Trophoblast cell (in vitro differentiated cells and primary cell): ENCODE results near the gene CLMN.

Experiments
- DNase-seq, 2 donors: peaks; one replicate each; pipeline ENCODE4 v3.0.0-alpha.2; 2016
- H2AFZ ChIP-seq: 2 replicates; pipeline ENCODE4 v1.6.1; 2013; ENCODE audit warnings: low read length, moderate library complexity, mild to moderate bottlenecking; ENCODE audit not compliant: insufficient read depth, poor library complexity
- H2AK5ac ChIP-seq: 2 replicates; pipeline ENCODE4 v1.6.1; 2013; ENCODE audit warnings: mild to moderate bottlenecking, low read length
- H2BK120ac ChIP-seq: 2 replicates; pipeline ENCODE4 v1.6.1; 2013; ENCODE audit warnings: low read length, mild to moderate bottlenecking, moderate library complexity; ENCODE audit not compliant: insufficient read depth, poor library complexity
- H2BK12ac ChIP-seq: 2 replicates; pipeline ENCODE4 v1.6.1; 2013; ENCODE audit warnings: mild to moderate bottlenecking, low read length, moderate library complexity
- H2BK5ac ChIP-seq: 2 replicates; pipeline ENCODE4 v1.6.1; 2013; ENCODE audit warnings: low read length, low read depth, moderate library complexity, mild to moderate bottlenecking; ENCODE audit not compliant: poor library complexity
- H3K14ac ChIP-seq: 2 replicates; pipeline ENCODE4 v1.6.1; 2013; ENCODE audit warnings: mild to moderate bottlenecking, low read length
- H3K18ac ChIP-seq: 2 replicates; pipeline ENCODE4 v1.6.1; 2013; ENCODE audit warnings: mild to moderate bottlenecking, low read length
- H3K23ac ChIP-seq: 2 replicates; pipeline ENCODE4 v1.6.1; 2013; ENCODE audit warnings: low read length
- H3K27ac ChIP-seq: 2 replicates; pipeline ENCODE4 v1.5.1; 2013; ENCODE audit warnings: low read depth, mild to moderate bottlenecking, inconsistent platforms, low read length, moderate library complexity
- H3K27me3 ChIP-seq: 2 replicates; pipeline ENCODE4 v1.6.1; 2013; ENCODE audit warnings: inconsistent platforms, mild to moderate bottlenecking, low read length, moderate library complexity; ENCODE audit not compliant: insufficient read depth
- H3K36me3 ChIP-seq, 2 experiments: 1 replicate in 1 of 2; 2 replicates in 1 of 2; pipeline ENCODE4 v1.6.1; 2013; ENCODE audit warnings: low read length in 2 of 2, mild to moderate bottlenecking in 2 of 2, moderate library complexity in 1 of 2; ENCODE audit not compliant: insufficient read depth in 2 of 2, control insufficient read depth in 1 of 2
- H3K4ac ChIP-seq: 2 replicates; pipeline ENCODE4 v1.6.1; 2013; ENCODE audit warnings: low read depth, mild to moderate bottlenecking, low read length, moderate library complexity
- H3K4me1 ChIP-seq, 2 experiments: 1 replicate in 1 of 2; 2 replicates in 1 of 2; pipeline ENCODE4 v1.6.1; 2013; ENCODE audit warnings: low read length in 2 of 2, mild to moderate bottlenecking in 2 of 2, moderate library complexity in 1 of 2; ENCODE audit not compliant: insufficient read depth in 2 of 2, control insufficient read depth in 1 of 2
- H3K4me2 ChIP-seq: 2 replicates; pipeline ENCODE4 v1.6.1; 2013; ENCODE audit warnings: inconsistent platforms, mild to moderate bottlenecking, low read length, moderate library complexity
- H3K4me3 ChIP-seq: 2 replicates; pipeline ENCODE4 v1.5.1; 2013; ENCODE audit warnings: mild to moderate bottlenecking, low read depth, low read length, inconsistent platforms
- H3K79me1 ChIP-seq: one replicate; pipeline ENCODE4 v1.6.1; 2013; ENCODE audit warnings: low read length
- H3K79me2 ChIP-seq: 2 replicates; pipeline ENCODE4 v1.6.1; 2013; ENCODE audit warnings: low read length, mild to moderate bottlenecking; ENCODE audit not compliant: control insufficient read depth, insufficient read depth, poor library complexity
- H3K9ac ChIP-seq: 2 replicates; pipeline ENCODE4 v1.6.1; 2013; ENCODE audit warnings: mild to moderate bottlenecking, low read length
- H3K9me3 ChIP-seq: 2 replicates; pipeline ENCODE4 v1.6.1; 2013; ENCODE audit warnings: low read depth, mild to moderate bottlenecking, control low read depth, inconsistent platforms, low read length; ENCODE audit not compliant: insufficient read depth
- H4K12ac ChIP-seq: 2 replicates; pipeline ENCODE4 v1.6.1; 2013; ENCODE audit warnings: low read depth, mild to moderate bottlenecking, low read length, moderate library complexity
- H4K8ac ChIP-seq: 2 replicates; pipeline ENCODE4 v1.6.1; 2013; ENCODE audit warnings: low read depth, mild to moderate bottlenecking, low read length, moderate library complexity
- H4K91ac ChIP-seq: one replicate; pipeline ENCODE4 v1.6.1; 2013; ENCODE audit warnings: low read depth, mild to moderate bottlenecking, low read length, moderate library complexity
- WGBS: extraction: QIAGEN DNeasy Blood & Tissue Kit; methylation state at CpG from one replicate; pipeline ENCODE4 v1.1.7; 2013; ENCODE audit warnings: missing lambda C conversion rate; ENCODE audit not compliant: insufficient read length, insufficient coverage; ENCODE audit errors: extremely low coverage; 5-methylcytosine and 5-hydroxymethylcytosine counted together

The CLMN gene

DNA sequence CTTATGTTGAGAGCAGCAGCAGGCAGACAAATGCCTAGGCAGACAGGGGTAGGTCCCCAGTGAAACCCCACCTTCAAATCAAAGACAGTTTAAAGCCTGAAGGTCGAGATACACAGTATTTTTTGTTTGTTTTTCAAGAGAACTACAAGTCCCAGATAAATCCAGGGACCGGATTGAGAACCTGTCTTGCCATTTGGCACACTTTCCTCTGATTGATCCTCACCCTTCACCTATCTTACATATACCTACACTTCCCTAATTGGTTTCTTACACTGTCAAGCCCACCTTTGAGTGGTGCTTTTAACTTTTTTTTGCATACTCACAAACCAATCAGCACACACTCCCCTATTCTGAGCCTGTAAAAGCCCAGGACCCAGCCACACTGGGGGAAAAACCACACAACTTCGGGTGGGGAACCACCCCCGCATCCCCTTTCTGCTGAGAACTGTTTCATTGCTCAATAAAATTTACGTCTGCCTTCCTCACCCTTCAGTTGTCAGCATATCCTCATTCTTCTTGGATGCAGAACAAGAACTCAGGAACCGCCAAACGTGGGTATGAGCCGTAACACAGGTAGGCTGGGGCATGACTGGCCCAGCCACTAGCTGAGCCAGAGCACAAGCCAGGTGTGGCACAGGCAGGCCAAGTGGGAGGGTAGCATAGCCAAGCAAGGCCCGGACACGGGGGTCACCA is 173.5 kb downstream of the CLMN start:
- Histone ChIP-seq H4K8ac (no peak overlapping the region), H2BK12ac (no peak overlapping the region), H3K18ac (no peak overlapping the region), H3K4me1 (peaks cover 0 to 3% of the 10 kb centered on the region in 2 experiments), H3K79me2 (peaks cover 6% of the 10 kb centered on the region), H3K79me1 (no peaks in the 10 kb centered on the region), H3K9ac (no peak overlapping the region), H3K14ac (no peak overlapping the region), H3K36me3 (no peaks in the 10 kb centered on the region), H4K91ac (no peak overlapping the region), H3K4me3 (no peak overlapping the region), H3K27ac (no peak overlapping the region), H2AFZ (no peak overlapping the region), H3K4me2 (no peak overlapping the region), H2BK5ac (no peak overlapping the region), H3K9me3 (no peaks in the 10 kb centered on the region), H2BK120ac (no peak overlapping the region), H3K23ac (no peak overlapping the region), H3K27me3 (no peaks in the 10 kb centered on the region), H2AK5ac (no peak overlapping the region), H3K4ac (peak overlapping the region; percentile 31), H4K12ac (no peak overlapping the region)
- WGBS, result no CpG with 5 or more reads among the region's 10 CpGs
- DNase-seq, result no peak

DNA sequence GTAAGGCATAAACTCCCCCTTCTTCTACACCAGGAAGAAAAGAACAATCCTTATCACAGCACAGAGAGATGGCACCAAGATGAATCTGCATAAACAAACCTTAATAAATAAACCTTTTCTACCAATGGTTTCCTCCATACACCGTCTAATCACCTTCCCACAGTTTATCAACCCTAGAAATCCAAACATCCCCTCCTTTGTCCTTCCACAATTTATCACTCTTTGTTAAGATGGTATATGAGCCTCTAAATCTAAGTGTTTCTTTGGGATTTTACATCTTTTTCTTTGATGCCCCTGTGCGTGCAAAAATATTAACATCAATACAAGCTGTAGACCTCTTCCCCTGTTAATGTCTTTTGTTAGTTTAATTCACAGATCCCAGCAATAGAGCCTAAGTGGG is 174.9 kb downstream of the CLMN start:
- Histone ChIP-seq H2BK12ac (no peak overlapping the region), H2AK5ac (no peak overlapping the region), H3K23ac (no peak overlapping the region), H4K8ac (no peak overlapping the region), H2BK120ac (no peak overlapping the region), H3K36me3 (no peaks in the 10 kb centered on the region), H3K27ac (no peak overlapping the region), H3K14ac (no peak overlapping the region), H3K4me2 (no peak overlapping the region), H3K4ac (no peak overlapping the region), H3K4me1 (peaks cover 0 to 3% of the 10 kb centered on the region in 2 experiments), H3K9ac (no peak overlapping the region), H3K27me3 (no peaks in the 10 kb centered on the region), H4K12ac (no peak overlapping the region), H3K4me3 (no peak overlapping the region), H3K9me3 (no peaks in the 10 kb centered on the region), H3K18ac (no peak overlapping the region), H2AFZ (no peak overlapping the region), H4K91ac (no peak overlapping the region), H3K79me1 (no peaks in the 10 kb centered on the region), H2BK5ac (no peak overlapping the region), H3K79me2 (peaks cover 3% of the 10 kb centered on the region)
- WGBS, result 100% methylated on average over 1 of the region's 2 CpGs
- no peak for DNase-seq

GRCh38 chr14:95143808-95144620 is 175.7 kb downstream of the CLMN start:
- Histone ChIP-seq H4K12ac (no peak overlapping the region), H3K4me1 (peaks cover 0 to 3% of the 10 kb centered on the region in 2 experiments), H2BK5ac (no peak overlapping the region), H3K27me3 (no peaks in the 10 kb centered on the region), H3K4me3 (no peak overlapping the region), H3K18ac (no peak overlapping the region), H3K9me3 (no peaks in the 10 kb centered on the region), H3K14ac (no peak overlapping the region), H3K27ac (no peak overlapping the region), H2BK12ac (no peak overlapping the region), H3K23ac (no peak overlapping the region), H3K9ac (no peak overlapping the region), H2BK120ac (no peak overlapping the region), H3K79me1 (no peaks in the 10 kb centered on the region), H2AFZ (no peak overlapping the region), H3K4ac (no peak overlapping the region), H3K79me2 (peaks cover 3% of the 10 kb centered on the region), H3K36me3 (no peaks in the 10 kb centered on the region), H4K8ac (no peak overlapping the region), H2AK5ac (no peak overlapping the region), H3K4me2 (no peak overlapping the region), H4K91ac (no peak overlapping the region)
- DNase-seq, result no peak
- no CpG with 5 or more reads among the region's 4 CpGs for whole genome bisulfite sequencing

- Histone ChIP-seq H3K9me3 (no peaks in the 10 kb centered on the region), H3K14ac (no peak overlapping the region), H4K12ac (no peak overlapping the region), H2BK120ac (no peak overlapping the region), H3K4me2 (no peak overlapping the region), H2AFZ (no peak overlapping the region), H3K4me1 (peaks cover 0 to 2% of the 10 kb centered on the region in 2 experiments), H2BK5ac (no peak overlapping the region), H3K18ac (no peak overlapping the region), H3K23ac (no peak overlapping the region), H4K8ac (no peak overlapping the region), H3K4me3 (no peak overlapping the region), H3K27me3 (no peaks in the 10 kb centered on the region), H3K79me2 (no peaks in the 10 kb centered on the region), H2AK5ac (no peak overlapping the region), H3K79me1 (no peaks in the 10 kb centered on the region), H3K36me3 (no peaks in the 10 kb centered on the region), H3K4ac (no peak overlapping the region), H4K91ac (no peak overlapping the region), H2BK12ac (no peak overlapping the region), H3K9ac (no peak overlapping the region), H3K27ac (no peak overlapping the region)
- no peak for DNase-seq
- WGBS, result no CpG with 5 or more reads among the region's 2 CpGs
Observed at GRCh38 chr14:95142208-95142607, 177.5 kb downstream of the CLMN start.
